Fibroblast of skin of abdomen (primary cell): ENCODE results near the gene AKIRIN2.
"Not testable (repeated sequence)": the region's sequence is repeated elsewhere in the genome, so short reads cannot be mapped to it uniquely, and the experiment has no call there.

Experiments used
- DNase-seq: peaks from one replicate; pipeline ENCODE4 v3.0.0-alpha.2; 2013

AKIRIN2 gene

GRCh38 chr6:87718662-87719433 lies 16.8 kb upstream of the AKIRIN2 start:
- DNase-seq, result peak; percentile 20

- no peak for DNase-seq
Measured at GRCh38 chr6:87716928-87717614, 15.0 kb upstream of the AKIRIN2 start.

DNA sequence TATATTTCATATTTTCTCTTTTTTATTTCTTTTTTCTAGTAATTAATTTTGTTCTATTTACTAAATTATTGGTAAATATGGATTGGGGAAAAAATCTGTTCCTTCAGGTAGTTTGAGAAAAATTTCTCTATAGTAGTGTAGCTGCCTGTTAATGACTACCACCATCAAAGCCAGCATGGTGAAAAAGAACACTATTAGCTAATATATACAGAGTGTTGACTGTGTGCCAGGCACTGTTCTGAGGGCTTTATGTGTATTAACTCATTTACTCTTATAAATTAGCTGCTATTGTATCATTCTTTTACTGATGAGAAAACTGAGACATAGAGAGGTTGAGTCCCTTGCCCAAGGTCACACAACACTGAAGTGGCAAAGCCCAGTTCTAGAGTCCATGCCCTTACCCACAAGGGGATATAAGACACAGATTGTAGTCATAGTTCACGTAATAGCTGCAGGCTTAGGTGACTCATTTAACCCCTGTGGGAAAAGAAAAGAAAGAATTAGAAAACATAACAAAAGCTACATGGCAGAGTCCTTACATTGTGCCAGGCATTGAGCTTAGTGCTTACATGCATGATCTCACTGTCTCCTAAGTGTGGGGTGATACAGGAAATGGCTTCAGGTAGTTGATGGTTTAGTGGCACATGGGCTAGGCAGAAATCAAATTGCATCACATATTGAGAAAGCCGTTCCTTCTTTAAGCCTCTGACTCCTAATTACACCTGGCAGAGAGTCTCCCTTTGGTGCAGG lies 12.2 kb upstream of the AKIRIN2 start:
- peak; percentile 60 for DNase-seq

- not testable (repeated sequence) for DNase-seq
Measured at GRCh38 chr6:87712713-87713112, 10.7 kb upstream of the AKIRIN2 start.

- no peak for DNase-seq
Measured at GRCh38 chr6:87710090-87710489, 8.1 kb upstream of the AKIRIN2 start.

DNA sequence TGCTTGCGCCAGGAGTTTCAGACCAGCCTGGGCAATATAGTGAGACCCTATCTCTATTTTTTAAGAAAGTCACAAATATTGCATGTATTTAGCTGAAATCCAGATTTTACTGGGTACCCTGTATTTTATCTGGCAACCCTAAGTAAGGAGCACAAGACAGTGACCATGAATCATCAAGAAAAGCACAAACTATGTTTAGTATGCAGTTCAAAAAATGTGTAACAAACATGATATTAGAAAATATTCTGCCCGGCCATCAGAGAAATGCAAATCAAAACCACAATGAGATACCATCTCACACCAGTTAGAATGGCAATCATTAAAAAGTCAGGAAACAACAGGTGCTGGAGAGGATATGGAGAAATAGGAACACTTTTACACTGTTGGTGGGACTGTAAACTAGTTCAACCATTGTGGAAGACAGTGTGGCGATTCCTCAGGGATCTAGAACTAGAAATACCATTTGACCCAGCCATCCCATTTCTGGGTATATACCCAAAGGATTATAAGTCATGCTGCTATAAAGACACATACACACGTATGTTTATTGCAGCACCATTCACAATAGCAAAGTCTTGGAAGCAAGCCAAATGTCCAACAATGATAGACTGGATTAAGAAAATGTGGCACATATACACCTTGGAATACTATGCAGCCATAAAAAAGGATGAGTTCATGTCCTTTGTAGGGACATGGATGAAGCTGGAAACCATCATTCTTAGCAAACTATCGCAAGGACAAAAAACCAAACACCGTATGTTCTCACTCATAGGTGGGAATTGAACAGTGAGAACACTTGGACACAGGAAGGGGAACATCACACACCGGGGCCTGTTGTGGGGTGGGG lies 6.8 kb upstream of the AKIRIN2 start:
- not testable (repeated sequence) for DNase-seq

DNA sequence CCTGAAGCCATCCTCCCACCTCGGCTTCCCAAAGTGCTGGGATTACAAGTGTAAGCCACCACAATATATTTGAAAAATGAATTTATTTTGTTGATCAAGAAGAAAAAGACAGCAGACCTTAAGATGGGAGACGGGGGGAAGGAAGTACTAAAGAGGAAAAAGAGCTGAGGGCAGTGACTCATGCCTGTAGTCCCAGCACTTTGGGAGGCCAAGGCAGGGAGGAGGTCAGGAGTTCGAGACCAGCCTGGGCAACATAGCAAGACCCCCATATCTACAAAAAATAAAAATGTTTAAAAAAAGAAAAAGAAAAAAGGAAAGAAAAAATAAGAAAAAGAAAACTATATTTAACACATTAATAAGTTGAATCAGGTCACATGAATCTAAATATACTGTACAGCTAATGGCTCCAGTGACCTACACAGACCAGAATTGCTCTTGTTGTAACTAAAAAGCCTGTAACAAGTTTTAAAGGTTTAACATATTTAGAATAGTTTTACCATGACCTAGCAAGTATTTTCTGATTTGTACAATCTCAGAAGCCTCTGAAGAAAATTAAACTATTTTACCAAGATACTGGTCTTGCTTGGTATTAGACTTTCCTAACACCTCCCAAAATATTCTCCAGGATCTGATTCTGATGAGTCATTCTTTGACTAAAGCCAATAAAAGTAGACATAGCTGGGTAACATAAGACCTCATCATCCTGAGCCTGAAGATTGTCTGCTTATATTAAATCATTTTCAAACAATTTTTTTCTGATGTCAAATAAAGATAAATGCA lies 4.3 kb upstream of the AKIRIN2 start:
- DNase-seq, result peak; percentile 85

DNA sequence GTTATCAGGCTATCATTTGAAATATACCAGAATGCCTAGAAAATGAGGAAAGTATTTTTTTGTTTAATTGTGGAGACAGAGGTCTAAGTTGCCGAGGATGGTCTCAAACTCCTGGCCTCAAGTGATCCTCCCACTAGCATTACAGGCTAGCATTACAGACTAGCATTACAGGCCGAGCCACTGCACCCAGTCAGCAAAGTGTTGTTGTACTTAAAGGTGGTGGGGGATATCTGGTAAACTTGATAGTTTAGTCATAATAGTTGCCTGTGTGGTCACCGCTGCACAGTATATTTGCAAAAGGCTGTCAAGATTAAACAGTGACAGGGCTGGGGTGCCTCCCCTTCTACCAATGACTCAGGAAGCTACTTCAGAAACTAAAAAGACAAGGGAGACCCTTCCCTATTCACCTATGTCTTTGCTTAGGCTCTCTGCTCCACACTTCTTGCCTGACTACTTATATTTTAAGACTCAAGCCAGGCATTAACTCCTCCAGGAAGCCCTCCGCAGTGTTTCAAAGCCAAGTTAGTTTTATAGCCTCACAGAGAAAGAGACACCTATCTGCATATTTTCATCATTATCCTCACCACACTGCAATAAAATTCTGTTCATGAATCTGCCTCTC lies 3.1 kb upstream of the AKIRIN2 start:
- peak; percentile 24 for DNase-seq

GRCh38 chr6:87703039-87703438 lies 1.0 kb upstream of the AKIRIN2 start:
- DNase-seq, result not testable (repeated sequence)

- peak; percentile 65 for DNase-seq
Measured at GRCh38 chr6:87702589-87702945, 534 bp upstream of the AKIRIN2 start.

- DNase-seq, result no peak
Measured at GRCh38 chr6:87701344-87701675, 723 bp downstream of the AKIRIN2 start.

DNA sequence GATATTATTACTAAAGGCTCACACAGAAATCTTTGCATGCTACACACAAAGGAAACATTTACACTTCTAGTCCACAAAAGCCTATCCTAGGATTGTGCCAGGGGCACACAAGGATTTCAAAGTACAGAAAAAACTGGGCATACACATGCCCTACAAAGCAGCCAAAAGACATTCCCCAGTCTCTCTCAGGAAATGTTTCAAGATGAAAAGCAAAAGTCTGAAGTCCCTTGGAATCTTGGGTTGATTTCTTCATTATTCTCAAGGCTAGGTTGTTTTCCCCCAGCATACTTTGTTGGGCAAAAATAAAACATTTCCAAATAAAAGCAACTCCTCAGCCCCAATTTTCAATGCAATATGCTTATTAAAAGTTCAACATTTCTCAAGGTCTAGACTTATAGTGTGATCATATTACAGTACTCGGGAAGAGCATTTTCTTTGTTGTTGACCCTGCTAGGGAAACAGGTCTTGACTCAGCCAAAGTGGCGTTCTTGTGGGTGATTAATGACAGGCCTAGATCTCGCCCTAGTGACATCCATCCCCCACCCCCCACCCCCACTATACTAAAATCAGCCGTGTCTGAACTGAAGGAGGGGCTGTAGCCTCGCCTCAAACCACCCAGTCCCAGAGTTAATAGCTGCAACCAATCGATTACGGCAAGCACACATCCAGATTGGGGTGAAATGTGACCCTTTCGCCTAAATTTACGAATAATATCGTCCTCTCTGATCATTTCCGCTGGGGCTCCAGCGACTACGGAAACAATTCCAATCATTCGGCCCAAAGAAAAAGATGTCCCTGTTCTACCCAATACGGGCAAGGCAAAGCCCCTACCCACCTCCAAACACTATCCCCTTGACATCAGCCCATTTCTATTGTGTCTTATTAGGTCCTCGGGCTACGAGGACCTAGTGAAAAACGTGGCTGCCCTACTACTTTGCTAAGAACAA lies 1.4 kb downstream of the AKIRIN2 start:
- DNase-seq, result peak; percentile 77

- no peak for DNase-seq
Measured at GRCh38 chr6:87699576-87699975, 2.5 kb downstream of the AKIRIN2 start.

- peak; percentile 10 for DNase-seq
Measured at GRCh38 chr6:87698547-87699006, 3.5 kb downstream of the AKIRIN2 start.

GRCh38 chr6:87697581-87698546 lies 4.2 kb downstream of the AKIRIN2 start:
- DNase-seq, result peak; percentile 99

- DNase-seq, result not testable (repeated sequence)
Measured at GRCh38 chr6:87696817-87697216, 5.2 kb downstream of the AKIRIN2 start.

DNA sequence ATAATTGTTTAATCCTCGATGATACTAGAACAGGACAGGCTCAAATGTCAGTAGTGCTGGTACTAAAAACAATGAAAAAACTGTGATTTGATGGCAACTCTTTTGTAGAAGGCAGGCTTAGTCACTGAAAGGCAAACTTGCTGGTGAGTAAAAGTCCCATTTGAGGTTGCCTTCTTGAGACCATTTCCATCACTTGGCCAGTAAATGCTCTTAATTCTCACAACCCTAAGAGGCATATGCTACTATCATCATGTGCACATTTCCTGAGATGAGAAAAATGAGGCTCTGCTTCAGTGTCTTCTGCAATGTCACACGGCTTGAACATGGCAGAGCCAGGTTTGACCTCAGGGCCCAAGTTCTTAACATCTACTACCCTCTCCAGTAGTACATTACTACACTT lies 9.9 kb downstream of the AKIRIN2 start:
- DNase-seq, result no peak

DNA sequence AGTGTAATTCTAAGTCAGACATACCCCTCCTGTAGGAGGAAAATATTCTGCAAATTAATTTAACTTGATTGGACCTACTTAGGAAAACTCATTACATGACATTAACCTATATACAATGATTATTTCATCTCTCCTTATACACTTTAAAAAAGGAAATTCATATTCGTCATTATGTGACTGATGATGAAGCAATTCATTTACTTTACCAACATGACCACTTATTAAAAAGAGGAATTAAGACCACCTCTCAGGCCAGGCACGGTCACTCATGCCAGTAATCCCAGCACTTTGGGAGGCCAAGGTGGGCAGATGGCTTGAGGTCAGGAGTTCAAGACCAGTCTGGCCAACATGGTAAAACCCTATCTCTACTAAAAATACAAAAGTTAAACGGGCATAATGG lies 11.6 kb downstream of the AKIRIN2 start:
- DNase-seq, result no peak

DNA sequence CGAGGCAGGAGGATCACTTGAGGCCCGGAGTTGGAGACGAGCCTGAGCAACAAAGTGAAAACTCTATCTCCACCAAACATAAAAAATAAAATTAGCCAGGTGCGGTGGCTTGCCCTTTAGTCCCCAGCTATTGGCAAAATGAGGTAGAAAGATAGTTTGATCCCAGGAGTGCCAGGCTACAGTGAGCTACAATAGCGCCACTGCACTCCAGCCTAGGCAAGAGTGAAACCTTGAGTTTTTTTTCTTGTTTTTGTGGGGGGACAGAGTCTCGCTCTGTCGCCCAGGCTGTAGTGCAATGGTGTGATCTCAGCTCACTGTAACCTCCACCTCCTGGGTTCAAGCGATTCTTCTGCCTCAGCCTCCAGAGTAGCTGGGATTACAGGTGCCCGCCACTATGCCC lies 14.1 kb downstream of the AKIRIN2 start:
- not testable (repeated sequence) for DNase-seq
